ENCODE results near the gene MAPKBP1. TPM values are rescaled to one million over a fixed set of nuclear protein-coding genes. Genes with fewer than 3 reads are reported as not detected.

The MAPKBP1 gene
- total RNA-seq, 1 donor from 2014 or later = 36.6 TPM

DNA sequence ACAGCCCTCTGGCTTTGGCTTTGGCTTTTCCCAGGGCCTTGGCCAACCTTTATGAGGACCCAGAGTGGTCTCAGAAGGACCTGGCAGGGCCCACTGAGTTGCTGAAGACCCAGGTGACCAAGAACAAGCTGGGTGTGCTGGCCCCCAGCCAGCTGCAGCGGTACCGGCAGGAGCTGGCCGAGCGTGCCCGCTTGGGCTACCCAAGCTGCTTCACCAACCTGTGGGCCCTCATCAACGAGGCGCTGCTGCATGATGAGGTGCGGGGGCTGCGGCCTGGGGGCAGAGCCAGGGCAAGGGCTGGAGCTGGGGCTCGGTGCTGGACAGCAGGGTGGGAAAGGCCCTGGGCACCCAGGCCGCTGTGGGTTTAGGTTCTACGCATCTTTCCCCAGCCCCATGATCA, 70.5 kb downstream of the MAPKBP1 start:
- H3K27me3 Mint-ChIP-seq (ENCODE audit: low read depth) = no peaks in the 10 kb centered on the region
- H3K4me1 Mint-ChIP-seq = peaks cover 3% of the 10 kb centered on the region
- H3K4me3 Mint-ChIP-seq = no peak overlapping the region
- H3K36me3 Mint-ChIP-seq (ENCODE audit: low read depth) = peaks cover 4% of the 10 kb centered on the region
- no peak for DNase-seq (ENCODE audit: low read depth, low spot score)
- H3K9me3 Mint-ChIP-seq = no peaks in the 10 kb centered on the region
- no peak overlapping the region for H3K27ac Mint-ChIP-seq (ENCODE audit: unreplicated experiment)
- TF ChIP-seq, protein P1, sequence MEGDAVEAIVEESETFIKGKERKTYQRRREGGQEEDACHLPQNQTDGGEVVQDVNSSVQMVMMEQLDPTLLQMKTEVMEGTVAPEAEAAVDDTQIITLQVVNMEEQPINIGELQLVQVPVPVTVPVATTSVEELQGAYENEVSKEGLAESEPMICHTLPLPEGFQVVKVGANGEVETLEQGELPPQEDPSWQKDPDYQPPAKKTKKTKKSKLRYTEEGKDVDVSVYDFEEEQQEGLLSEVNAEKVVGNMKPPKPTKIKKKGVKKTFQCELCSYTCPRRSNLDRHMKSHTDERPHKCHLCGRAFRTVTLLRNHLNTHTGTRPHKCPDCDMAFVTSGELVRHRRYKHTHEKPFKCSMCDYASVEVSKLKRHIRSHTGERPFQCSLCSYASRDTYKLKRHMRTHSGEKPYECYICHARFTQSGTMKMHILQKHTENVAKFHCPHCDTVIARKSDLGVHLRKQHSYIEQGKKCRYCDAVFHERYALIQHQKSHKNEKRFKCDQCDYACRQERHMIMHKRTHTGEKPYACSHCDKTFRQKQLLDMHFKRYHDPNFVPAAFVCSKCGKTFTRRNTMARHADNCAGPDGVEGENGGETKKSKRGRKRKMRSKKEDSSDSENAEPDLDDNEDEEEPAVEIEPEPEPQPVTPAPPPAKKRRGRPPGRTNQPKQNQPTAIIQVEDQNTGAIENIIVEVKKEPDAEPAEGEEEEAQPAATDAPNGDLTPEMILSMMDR (conservative IDR thresholded peaks at IDR 0.05) = no peak

DNA sequence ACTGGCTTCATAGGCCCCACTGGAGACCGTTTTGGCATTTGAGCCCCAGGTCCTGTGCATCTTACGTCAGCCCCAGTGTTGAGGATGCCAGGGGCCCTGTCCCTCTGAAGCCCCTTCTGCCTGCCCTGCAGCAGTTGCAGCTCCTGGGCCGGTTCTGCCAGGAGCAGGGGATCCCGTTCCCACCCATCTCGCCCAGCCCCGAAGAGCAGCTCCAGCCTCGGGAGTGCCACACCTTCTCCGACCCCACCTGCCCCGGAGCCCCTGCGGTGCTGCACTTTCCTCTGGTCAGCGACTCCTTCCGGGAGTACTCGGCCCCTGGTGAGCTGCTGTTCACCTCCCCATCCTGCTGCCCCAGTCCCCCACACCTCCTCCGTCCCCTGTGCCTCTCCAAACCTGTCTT, 72.9 kb downstream of the MAPKBP1 start:
- no peak overlapping the region for H3K27ac Mint-ChIP-seq (ENCODE audit: unreplicated experiment)
- H3K9me3 Mint-ChIP-seq = no peaks in the 10 kb centered on the region
- no peaks in the 10 kb centered on the region for H3K4me1 Mint-ChIP-seq
- no peaks in the 10 kb centered on the region for H3K27me3 Mint-ChIP-seq (ENCODE audit: low read depth)
- H3K36me3 Mint-ChIP-seq (ENCODE audit: low read depth) = peaks cover 4% of the 10 kb centered on the region
- TF ChIP-seq, protein P1 (conservative IDR thresholded peaks at IDR 0.05) = no peak
- H3K4me3 Mint-ChIP-seq = no peak overlapping the region
- DNase-seq (ENCODE audit: low read depth, low spot score) = no peak

DNA sequence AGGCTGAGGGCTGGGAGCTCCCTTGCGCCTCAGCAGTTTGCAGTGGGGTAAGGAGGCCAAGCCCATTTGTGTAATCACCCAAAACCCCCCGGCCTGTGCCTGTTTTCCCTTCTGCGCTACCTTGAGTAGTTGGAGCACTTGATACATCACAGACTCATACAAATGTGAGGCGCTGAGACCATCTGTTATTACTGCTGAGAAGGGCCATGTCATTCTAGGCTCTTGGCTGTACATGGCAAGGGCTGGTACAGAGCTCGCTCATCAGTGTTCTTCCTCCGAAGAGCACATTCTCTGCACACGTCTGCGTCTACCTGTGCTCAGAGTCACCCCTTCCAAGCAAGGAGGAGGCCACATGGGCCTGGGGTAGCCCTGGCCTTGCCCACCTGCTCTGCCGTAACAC, 73.7 kb downstream of the MAPKBP1 start:
- no peaks in the 10 kb centered on the region for H3K4me1 Mint-ChIP-seq
- no peaks in the 10 kb centered on the region for H3K27me3 Mint-ChIP-seq (ENCODE audit: low read depth)
- no peaks in the 10 kb centered on the region for H3K9me3 Mint-ChIP-seq
- H3K4me3 Mint-ChIP-seq = no peak overlapping the region
- no peak for DNase-seq (ENCODE audit: low read depth, low spot score)
- H3K36me3 Mint-ChIP-seq (ENCODE audit: low read depth) = peaks cover 4% of the 10 kb centered on the region
- no peak overlapping the region for H3K27ac Mint-ChIP-seq (ENCODE audit: unreplicated experiment)
- TF ChIP-seq, protein P1 (conservative IDR thresholded peaks at IDR 0.05) = no peak

DNA sequence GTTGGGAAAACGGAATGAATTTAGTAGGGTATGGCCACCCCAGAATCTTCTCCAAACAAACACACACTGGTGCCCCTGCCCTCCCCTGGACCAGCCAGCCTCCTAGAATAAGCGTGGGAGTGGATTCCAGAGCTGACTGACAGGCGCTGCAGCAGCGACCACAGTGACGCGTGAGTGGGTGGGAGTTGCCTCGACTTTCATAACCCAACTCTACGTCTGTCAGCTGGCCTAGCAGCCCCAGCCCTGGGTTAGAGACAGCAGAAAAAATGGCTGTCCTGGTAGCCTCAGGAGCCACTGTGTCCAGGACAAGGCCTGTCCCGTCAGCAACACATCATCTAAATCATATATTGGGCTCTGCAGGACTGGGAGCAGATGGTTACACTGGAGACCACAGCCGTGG, 74.3 kb downstream of the MAPKBP1 start:
- Mint-ChIP-seq H3K4me1 (no peaks in the 10 kb centered on the region), H3K27me3 (ENCODE audit: low read depth) (no peaks in the 10 kb centered on the region), H3K36me3 (ENCODE audit: low read depth) (peaks cover 4% of the 10 kb centered on the region), H3K27ac (ENCODE audit: unreplicated experiment) (no peak overlapping the region), H3K9me3 (no peaks in the 10 kb centered on the region), H3K4me3 (no peak overlapping the region)
- DNase-seq (ENCODE audit: low read depth, low spot score) = no peak
- TF ChIP-seq, protein P1 (conservative IDR thresholded peaks at IDR 0.05) = no peak

DNA sequence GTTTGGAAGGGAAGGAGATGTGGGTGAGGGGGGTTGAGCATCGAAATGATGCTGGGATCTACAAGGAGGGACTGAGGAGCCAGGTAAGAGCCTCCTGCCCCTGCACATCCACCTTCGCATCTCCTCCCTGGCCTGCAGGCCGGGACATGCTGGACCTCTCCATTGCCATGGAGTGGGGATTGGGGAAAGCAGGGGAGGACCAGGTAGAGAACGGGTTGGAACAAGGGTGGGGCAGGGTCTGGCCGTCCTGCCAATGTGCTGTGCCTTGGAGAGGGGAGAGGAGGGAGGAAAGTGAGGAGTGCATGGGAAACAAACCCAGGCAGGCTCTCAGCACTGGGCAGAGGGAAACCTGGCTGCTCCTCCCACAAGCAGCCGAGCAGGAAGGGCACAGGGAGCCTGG, 74.9 kb downstream of the MAPKBP1 start:
- Mint-ChIP-seq H3K4me3 (no peak overlapping the region), H3K36me3 (ENCODE audit: low read depth) (peaks cover 4% of the 10 kb centered on the region), H3K27ac (ENCODE audit: unreplicated experiment) (no peak overlapping the region), H3K9me3 (no peaks in the 10 kb centered on the region), H3K27me3 (ENCODE audit: low read depth) (no peaks in the 10 kb centered on the region), H3K4me1 (no peaks in the 10 kb centered on the region)
- no peak for DNase-seq (ENCODE audit: low read depth, low spot score)
- TF ChIP-seq, protein P1 (conservative IDR thresholded peaks at IDR 0.05) = no peak

DNA sequence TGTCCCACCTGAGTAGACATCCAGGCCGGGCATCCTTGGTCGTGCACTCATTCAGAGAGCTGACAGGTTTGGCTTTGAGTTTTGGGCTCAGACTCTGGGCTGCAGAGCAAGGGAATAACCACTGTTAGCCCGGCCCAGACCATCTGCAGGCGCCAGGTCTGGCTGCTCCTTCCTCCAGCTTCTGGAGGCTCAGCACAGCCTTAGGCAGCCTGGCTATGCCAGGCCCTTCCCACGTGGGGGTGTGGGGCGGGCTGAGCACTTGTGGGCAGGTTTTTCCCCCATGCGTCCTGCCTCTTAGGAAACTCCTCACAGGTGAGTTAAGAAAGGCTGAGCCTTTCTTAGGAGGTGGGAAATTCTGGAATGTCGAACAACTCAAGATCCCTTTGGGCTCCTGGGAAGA, 75.6 kb downstream of the MAPKBP1 start:
- Mint-ChIP-seq H3K27ac (ENCODE audit: unreplicated experiment) (no peak overlapping the region), H3K36me3 (ENCODE audit: low read depth) (peaks cover 4% of the 10 kb centered on the region), H3K9me3 (no peaks in the 10 kb centered on the region), H3K4me3 (no peak overlapping the region), H3K4me1 (no peaks in the 10 kb centered on the region), H3K27me3 (ENCODE audit: low read depth) (no peaks in the 10 kb centered on the region)
- DNase-seq (ENCODE audit: low read depth, low spot score) = no peak
- TF ChIP-seq, protein P1 (conservative IDR thresholded peaks at IDR 0.05) = no peak

All from neural crest cell (in vitro differentiated cells).